GM10847 (cell line): ENCODE results near the gene TMEM187.

Experiments used
- POLR2A ChIP-seq: IDR thresholded peaks from 2 replicates; pipeline ENCODE4 v1.6.1; 2011; ENCODE audit not compliant: insufficient read length; ENCODE audit errors: extremely low read depth

Gene TMEM187

GRCh38 chrX:154023276-154024000 is 50.9 kb downstream of the TMEM187 start:
- TF ChIP-seq POLR2A = no peak

GRCh38 chrX:154024271-154024670 is 51.7 kb downstream of the TMEM187 start:
- no peak for TF ChIP-seq POLR2A

- TF ChIP-seq POLR2A = no peak
These were observed 52.7 kb downstream of the TMEM187 start for GRCh38 chrX:154025230-154025629.

GRCh38 chrX:154026136-154027021 is 53.8 kb downstream of the TMEM187 start:
- no peak for TF ChIP-seq POLR2A

- TF ChIP-seq POLR2A = no peak
These were observed 54.5 kb downstream of the TMEM187 start for GRCh38 chrX:154027022-154027402.

- TF ChIP-seq POLR2A = no peak
These were observed 55.4 kb downstream of the TMEM187 start for GRCh38 chrX:154027986-154028385.

- no peak for TF ChIP-seq POLR2A
These were observed 56.1 kb downstream of the TMEM187 start for GRCh38 chrX:154028502-154029184.

GRCh38 chrX:154029439-154029838 is 56.9 kb downstream of the TMEM187 start:
- no peak for TF ChIP-seq POLR2A

- TF ChIP-seq POLR2A = no peak
These were observed 57.7 kb downstream of the TMEM187 start for GRCh38 chrX:154030266-154030665.

- TF ChIP-seq POLR2A = no peak
These were observed 58.3 kb downstream of the TMEM187 start for GRCh38 chrX:154030715-154031305.

GRCh38 chrX:154032160-154032559 is 59.6 kb downstream of the TMEM187 start:
- no peak for TF ChIP-seq POLR2A

- TF ChIP-seq POLR2A = no peak
These were observed 60.1 kb downstream of the TMEM187 start for GRCh38 chrX:154032653-154033052.
